NCI-H526 treated with DMSO at 0.1 percent for 48 hours (cell line): ENCODE measurements around the gene SNRPB.

Experiments
- DNase-seq: peaks from one replicate; lab custom pipeline; 2025; lab: John Stamatoyannopoulos, UW

The SNRPB gene

GRCh38 chr20:2475850-2476741, 5.5 kb upstream of the SNRPB start:
- no peak for DNase-seq

- DNase-seq = no peak
Observed at GRCh38 chr20:2473516-2473915, 2.9 kb upstream of the SNRPB start.

- DNase-seq = peak; percentile 24
Observed at GRCh38 chr20:2469991-2470422, 582 bp downstream of the SNRPB start.

GRCh38 chr20:2468581-2469407, 1.8 kb downstream of the SNRPB start:
- no peak for DNase-seq

- DNase-seq = no peak
Observed at GRCh38 chr20:2467412-2467811, 3.2 kb downstream of the SNRPB start.

- no peak for DNase-seq
Observed at GRCh38 chr20:2465100-2465499, 5.5 kb downstream of the SNRPB start.

GRCh38 chr20:2463616-2464365, 6.8 kb downstream of the SNRPB start:
- no peak for DNase-seq

GRCh38 chr20:2462484-2462883, 8.1 kb downstream of the SNRPB start:
- no peak for DNase-seq

- no peak for DNase-seq
Observed at GRCh38 chr20:2460752-2461424, 9.7 kb downstream of the SNRPB start.

- no peak for DNase-seq
Observed at GRCh38 chr20:2459981-2460751, 10.4 kb downstream of the SNRPB start.

- no peak for DNase-seq
Observed at GRCh38 chr20:2458919-2459499, 11.6 kb downstream of the SNRPB start.

- DNase-seq = no peak
Observed at GRCh38 chr20:2455771-2456497, 14.7 kb downstream of the SNRPB start.

- no peak for DNase-seq
Observed at GRCh38 chr20:2453792-2454191, 16.8 kb downstream of the SNRPB start.

- DNase-seq = peak; percentile 68
Observed at GRCh38 chr20:2451939-2452732, 18.5 kb downstream of the SNRPB start.

GRCh38 chr20:2451422-2451821, 19.2 kb downstream of the SNRPB start:
- no peak for DNase-seq

- DNase-seq = no peak
Observed at GRCh38 chr20:2449386-2449785, 21.2 kb downstream of the SNRPB start.

GRCh38 chr20:2446845-2447244, 23.7 kb downstream of the SNRPB start:
- DNase-seq = peak; percentile 21

GRCh38 chr20:2431185-2431584, 39.4 kb downstream of the SNRPB start:
- no peak for DNase-seq

- no peak for DNase-seq
Observed at GRCh38 chr20:2430538-2430937, 40.1 kb downstream of the SNRPB start.
